Activated T-cell treated with anti-CD3 and anti-CD28 coated beads for 24 hours (primary cell): ENCODE measurements around the gene SMAP1.

Experiments
- DNase-seq: peaks from one replicate; pipeline ENCODE4 v3.0.0-alpha.2; 2020; ENCODE audit warnings: low read depth

SMAP1 gene

GRCh38 chr6:70842541-70842940 is 174.9 kb downstream of the SMAP1 start:
- DNase-seq: no peak

GRCh38 chr6:70843328-70843918 is 175.7 kb downstream of the SMAP1 start:
- DNase-seq: no peak

GRCh38 chr6:70844301-70844700 is 176.6 kb downstream of the SMAP1 start:
- no peak for DNase-seq

GRCh38 chr6:70846207-70846835 is 178.6 kb downstream of the SMAP1 start:
- DNase-seq: no peak

- no peak for DNase-seq
Observed at GRCh38 chr6:70847106-70848084, 179.7 kb downstream of the SMAP1 start.

- DNase-seq: no peak
Observed at GRCh38 chr6:70849348-70850069, 181.8 kb downstream of the SMAP1 start.

- DNase-seq: no peak
Observed at GRCh38 chr6:70852667-70853246, 185.1 kb downstream of the SMAP1 start.

- no peak for DNase-seq
Observed at GRCh38 chr6:70857387-70858077, 189.8 kb downstream of the SMAP1 start.

- DNase-seq: no peak
Observed at GRCh38 chr6:70860045-70860444, 192.4 kb downstream of the SMAP1 start.

- DNase-seq: no peak
Observed at GRCh38 chr6:70860920-70861319, 193.2 kb downstream of the SMAP1 start.

GRCh38 chr6:70863343-70863742 is 195.7 kb downstream of the SMAP1 start:
- no peak for DNase-seq

GRCh38 chr6:70864401-70864800 is 196.7 kb downstream of the SMAP1 start:
- no peak for DNase-seq

GRCh38 chr6:70872469-70872868 is 204.8 kb downstream of the SMAP1 start:
- DNase-seq: no peak

- DNase-seq: no peak
Observed at GRCh38 chr6:70874181-70874913, 206.7 kb downstream of the SMAP1 start.

GRCh38 chr6:70879496-70879895 is 211.8 kb downstream of the SMAP1 start:
- DNase-seq: no peak

- peak; percentile 39 for DNase-seq
Observed at GRCh38 chr6:70884074-70884983, 216.6 kb downstream of the SMAP1 start.

- no peak for DNase-seq
Observed at GRCh38 chr6:70886071-70886470, 218.4 kb downstream of the SMAP1 start.

- no peak for DNase-seq
Observed at GRCh38 chr6:70886661-70887060, 219.0 kb downstream of the SMAP1 start.

GRCh38 chr6:70889270-70889669 is 221.6 kb downstream of the SMAP1 start:
- no peak for DNase-seq
